ENCODE results near the gene KRT36. TPM values are rescaled to one million over a fixed set of nuclear protein-coding genes. Genes with fewer than 3 reads are reported as not detected.

The KRT36 gene
- total and polyA plus RNA-seq, 10 of the 15 experiments (the other 5 are each of a cell fraction or from before 2014, with no cell fraction given) = not detected

DNA sequence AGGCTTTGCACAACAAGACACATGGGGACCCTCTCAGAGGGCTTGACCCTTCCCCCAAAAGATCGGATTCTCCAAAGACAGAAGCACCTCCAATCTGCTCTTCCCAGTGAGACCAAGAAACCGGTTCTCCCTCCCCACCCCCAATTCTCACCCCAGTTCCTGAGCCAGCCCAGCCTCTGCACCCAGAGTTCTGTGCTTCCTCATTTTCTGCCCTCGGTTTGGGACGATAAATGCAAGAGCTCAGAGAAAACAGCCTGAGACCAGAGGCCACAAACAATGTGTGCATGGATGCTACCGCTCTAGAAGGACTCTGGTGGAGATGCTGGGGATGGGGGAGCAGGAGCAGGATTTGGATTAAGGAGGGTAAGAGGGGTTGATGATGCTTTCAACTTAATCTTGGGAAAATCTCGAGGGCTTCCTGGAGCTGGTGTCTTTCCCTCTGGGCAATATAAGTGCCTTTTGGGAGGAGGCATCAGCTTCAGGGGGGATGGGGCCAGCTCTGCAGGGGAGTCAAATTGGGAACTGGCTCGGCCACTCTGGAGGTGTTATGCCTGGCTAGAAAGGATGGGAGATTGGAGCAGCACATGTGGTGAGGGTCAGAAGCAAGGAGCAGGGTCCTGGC lies 22.9 kb upstream of the KRT36 start:
- 3% methylated on average over 7 of the region's 7 CpGs for WGBS (ENCODE audit: insufficient coverage, insufficient replicate concordance, low lambda C conversion rate, missing lambda C conversion rate)
- H3K4me2 ChIP-seq (ENCODE audit: control insufficient read depth, insufficient read depth) = no peak overlapping the region
- H3K27me3 ChIP-seq (replicated peaks in 1 of 2; ENCODE audit: control insufficient read depth in 2 of 2, insufficient read depth in 2 of 2, low read length in 1 of 2) = peaks cover 2 to 4% of the 10 kb centered on the region in 2 experiments; a peak in 2 of 4 replicates
- H4K20me1 ChIP-seq (ENCODE audit: control insufficient read depth, insufficient read depth) = no peaks in the 10 kb centered on the region
- FAIRE-seq = no peak
- no peak overlapping the region for H3K9ac ChIP-seq (ENCODE audit: control insufficient read depth, insufficient read depth, low read length)
- H3K4me3 ChIP-seq = no peak overlapping the region
- no peak for DNase-seq (ENCODE audit: low read depth, low spot score)
- no TSS peak for BruUV-seq (replicated peaks)
- H3K27ac ChIP-seq (ENCODE audit: control insufficient read depth, insufficient read depth) = no peak overlapping the region
- ChIA-PET RAD21 (ENCODE audit: unreplicated experiment) (no interaction called here), CTCF (no interaction called here), POLR2A (no interaction called here), SMC1A (ENCODE audit: uncharacterized antibody, unreplicated experiment) (no interaction called here)
- no peaks in the 10 kb centered on the region for H3K9me3 ChIP-seq (replicated peaks; ENCODE audit: control insufficient read depth, insufficient read depth, low read length)
- H3K36me3 ChIP-seq (ENCODE audit: control insufficient read depth in 2 of 2, insufficient read depth in 2 of 2, low read length in 1 of 2) = no peaks in the 10 kb centered on the region
- no peak for ATAC-seq
- no peaks in the 10 kb centered on the region for H3K4me1 ChIP-seq (ENCODE audit: control insufficient read depth, insufficient read depth, low read length)
- intact Hi-C loops (cut with micrococcal nuclease; ENCODE audit: unreplicated experiment) = no loop called here
- in situ Hi-C loops (cut with MboI) = no loop called here
- no peak overlapping the region for H2AFZ ChIP-seq (ENCODE audit: control insufficient read depth, low read depth, low read length)
- no peaks in the 10 kb centered on the region for H3K79me2 ChIP-seq (ENCODE audit: control insufficient read depth, insufficient read depth, low read length)
- TF ChIP-seq MTA2 (IDR thresholded peaks at IDR 0.05; ENCODE audit: low read depth) = no peak
- TF ChIP-seq, protein P1, sequence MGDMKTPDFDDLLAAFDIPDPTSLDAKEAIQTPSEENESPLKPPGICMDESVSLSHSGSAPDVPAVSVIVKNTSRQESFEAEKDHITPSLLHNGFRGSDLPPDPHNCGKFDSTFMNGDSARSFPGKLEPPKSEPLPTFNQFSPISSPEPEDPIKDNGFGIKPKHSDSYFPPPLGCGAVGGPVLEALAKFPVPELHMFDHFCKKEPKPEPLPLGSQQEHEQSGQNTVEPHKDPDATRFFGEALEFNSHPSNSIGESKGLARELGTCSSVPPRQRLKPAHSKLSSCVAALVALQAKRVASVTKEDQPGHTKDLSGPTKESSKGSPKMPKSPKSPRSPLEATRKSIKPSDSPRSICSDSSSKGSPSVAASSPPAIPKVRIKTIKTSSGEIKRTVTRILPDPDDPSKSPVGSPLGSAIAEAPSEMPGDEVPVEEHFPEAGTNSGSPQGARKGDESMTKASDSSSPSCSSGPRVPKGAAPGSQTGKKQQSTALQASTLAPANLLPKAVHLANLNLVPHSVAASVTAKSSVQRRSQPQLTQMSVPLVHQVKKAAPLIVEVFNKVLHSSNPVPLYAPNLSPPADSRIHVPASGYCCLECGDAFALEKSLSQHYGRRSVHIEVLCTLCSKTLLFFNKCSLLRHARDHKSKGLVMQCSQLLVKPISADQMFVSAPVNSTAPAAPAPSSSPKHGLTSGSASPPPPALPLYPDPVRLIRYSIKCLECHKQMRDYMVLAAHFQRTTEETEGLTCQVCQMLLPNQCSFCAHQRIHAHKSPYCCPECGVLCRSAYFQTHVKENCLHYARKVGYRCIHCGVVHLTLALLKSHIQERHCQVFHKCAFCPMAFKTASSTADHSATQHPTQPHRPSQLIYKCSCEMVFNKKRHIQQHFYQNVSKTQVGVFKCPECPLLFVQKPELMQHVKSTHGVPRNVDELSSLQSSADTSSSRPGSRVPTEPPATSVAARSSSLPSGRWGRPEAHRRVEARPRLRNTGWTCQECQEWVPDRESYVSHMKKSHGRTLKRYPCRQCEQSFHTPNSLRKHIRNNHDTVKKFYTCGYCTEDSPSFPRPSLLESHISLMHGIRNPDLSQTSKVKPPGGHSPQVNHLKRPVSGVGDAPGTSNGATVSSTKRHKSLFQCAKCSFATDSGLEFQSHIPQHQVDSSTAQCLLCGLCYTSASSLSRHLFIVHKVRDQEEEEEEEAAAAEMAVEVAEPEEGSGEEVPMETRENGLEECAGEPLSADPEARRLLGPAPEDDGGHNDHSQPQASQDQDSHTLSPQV (IDR thresholded peaks at IDR 0.05) = no peak
- TF ChIP-seq BMI1 (IDR thresholded peaks at IDR 0.05; ENCODE audit: borderline replicate concordance) = no peak
